K562 (cell line): ENCODE measurements around the gene PLA2G15. TPM values are rescaled to one million over a fixed set of nuclear protein-coding genes. Genes with fewer than 3 reads are reported as not detected.

ENCODE experiments used
- FIP1L1 ChIP-seq: fragments of 200-400 bp; formaldehyde crosslinking; IDR thresholded peaks from 2 replicates; pipeline ENCODE4 v1.6.1; 2018; ENCODE audit warnings: mild to moderate bottlenecking, low read depth, low read length; ENCODE audit not compliant: poor library complexity, severe bottlenecking
- NCOA4 ChIP-seq: fragments of 450-650 bp; IDR thresholded peaks from 2 replicates; pipeline ENCODE4 v1.6.1; 2018; ENCODE audit warnings: mild to moderate bottlenecking; ENCODE audit not compliant: partially characterized antibody
- NFIX ChIP-seq: fragments of 250-450 bp; sonication (Bioruptor Pico); IDR thresholded peaks from 2 replicates; pipeline ENCODE4 v1.4.0; 2020; ENCODE audit warnings: low read depth, mild to moderate bottlenecking, moderate library complexity
- NR3C1 ChIP-seq: sonication (generic); formaldehyde crosslinking; IDR thresholded peaks from 2 replicates; pipeline ENCODE4 v1.8.1; 2022; ENCODE audit warnings: missing genetic modification reagents
- RREB1 ChIP-seq: fragments of 250-450 bp; sonication (Bioruptor Pico); IDR thresholded peaks from 2 replicates; pipeline ENCODE4 v1.4.0; 2020
- THAP12 ChIP-seq: fragments of 250-450 bp; sonication (Bioruptor Pico); IDR thresholded peaks from 2 replicates; pipeline ENCODE4 v1.9.0; 2021; ENCODE audit warnings: mild to moderate bottlenecking, inconsistent platforms
- ZBTB26 ChIP-seq: fragments of 450-650 bp; formaldehyde crosslinking; IDR thresholded peaks from 2 replicates; pipeline ENCODE4 v1.4.0; 2022; ENCODE audit warnings: missing genetic modification characterization
- ZBTB34 ChIP-seq: fragments of 250-450 bp; sonication (Bioruptor Pico); IDR thresholded peaks from 2 replicates; pipeline ENCODE4 v1.8.0; 2021; ENCODE audit warnings: mild to moderate bottlenecking, moderate library complexity
- polyA plus RNA-seq, 8 experiments: library from polyadenylated mRNA; depleted of rRNA in 4 of 8; stranded (reverse) in 5 of 8; unstranded in 3 of 8; fragments of >200 nt; fragmentation: Nextera tagmentation in 2 of 8; fragmentation: Illumina TruSeq in 1 of 8; extraction: Ambion mirVana in 2 of 8; extraction: Trizol in 1 of 8; gene quantifications; 2 replicates each; pipeline versions ENCODE4 v1.2.1 to v1.2.3, GENCODE V29; 2011 to 2014; ENCODE audit warnings: inconsistent platforms in 1 of 8, missing spikeins in 1 of 8
- total RNA-seq, 7 experiments: library from RNA; depleted of rRNA in 6 of 7; stranded (reverse); fragments of >200 nt in 6 of 7; fragmentation: Illumina TruSeq in 2 of 7; extraction: Trizol in 2 of 7; gene quantifications; 2 replicates each; pipeline versions ENCODE4 v1.2.1 to v1.2.3, GENCODE V29; 2011 to 2021; ENCODE audit warnings: low replicate concordance in 1 of 7

The PLA2G15 gene
- total and polyA plus RNA-seq, 9 of the 15 experiments (the other 6 are each of a cell fraction or from before 2014, with no cell fraction given) = 0.42 to 8.6 (median 4.8) TPM

- peak; percentile 63; the same call in 1 of the 2 replicates for TF ChIP-seq RREB1 (CRISPR knock-in tag)
- no peak for TF ChIP-seq ZBTB34 (CRISPR knock-in tag)
- TF ChIP-seq NFIX (CRISPR knock-in tag) = no peak
- no peak for TF ChIP-seq FIP1L1
- 0 out of 2 replicates have a peak, but pooled peaks have one; percentile 37 for TF ChIP-seq NR3C1 (CRISPR knock-in tag)
- TF ChIP-seq NCOA4 = no peak
- TF ChIP-seq ZBTB26 (CRISPR knock-in tag) = 0 out of 2 replicates have a peak, but pooled peaks have one; percentile 5
- no peak for TF ChIP-seq THAP12
These were observed 65.2 kb downstream of the PLA2G15 start (continued) for GRCh38 chr16:68310437-68310773.
